NCI-H1694 treated with DMSO at 0.1 percent for 48 hours (cell line): ENCODE data around the gene CFAP210.

Experiments
- DNase-seq: peaks from one replicate; lab custom pipeline; 2025; lab: John Stamatoyannopoulos, UW

The CFAP210 gene

DNA sequence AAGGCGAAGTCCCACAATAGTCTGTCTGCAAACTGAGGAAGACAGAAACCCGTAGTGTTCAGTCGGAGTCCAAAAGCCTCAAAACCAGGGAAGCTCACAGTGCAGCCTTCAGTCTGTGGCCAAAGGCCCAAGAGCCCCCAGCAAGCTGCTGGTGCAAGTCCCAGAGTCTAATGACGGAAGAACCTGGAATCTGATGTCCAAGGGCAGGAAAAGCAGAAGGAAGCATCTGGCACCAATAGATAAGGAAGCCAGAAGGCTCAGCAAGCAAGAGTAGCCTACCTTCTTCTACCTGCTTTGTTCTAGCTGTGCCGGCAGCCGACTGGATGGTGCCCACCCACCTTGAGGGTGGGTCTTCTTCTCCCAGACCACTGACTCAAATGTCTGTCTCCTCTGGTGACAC, 21.8 kb downstream of the CFAP210 start:
- no peak for DNase-seq

DNA sequence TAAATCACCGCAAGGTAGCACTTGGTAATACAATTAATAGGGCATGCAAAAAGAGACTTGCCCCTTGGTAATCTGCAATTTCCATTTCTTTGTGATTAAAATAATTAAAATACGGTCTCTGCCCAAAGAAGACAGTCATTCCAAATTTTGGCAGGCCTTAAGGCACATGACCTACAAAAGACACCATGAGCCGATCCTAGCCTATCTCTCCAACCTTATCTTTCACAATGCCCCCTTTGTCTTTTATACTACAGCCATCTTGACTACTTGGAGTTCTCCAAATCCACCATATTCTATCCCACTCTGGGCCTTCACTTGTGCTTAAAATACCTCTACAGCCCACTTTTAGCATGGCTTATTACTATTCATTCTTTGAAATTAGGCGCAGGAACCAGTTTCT, 23.3 kb downstream of the CFAP210 start:
- no peak for DNase-seq

DNA sequence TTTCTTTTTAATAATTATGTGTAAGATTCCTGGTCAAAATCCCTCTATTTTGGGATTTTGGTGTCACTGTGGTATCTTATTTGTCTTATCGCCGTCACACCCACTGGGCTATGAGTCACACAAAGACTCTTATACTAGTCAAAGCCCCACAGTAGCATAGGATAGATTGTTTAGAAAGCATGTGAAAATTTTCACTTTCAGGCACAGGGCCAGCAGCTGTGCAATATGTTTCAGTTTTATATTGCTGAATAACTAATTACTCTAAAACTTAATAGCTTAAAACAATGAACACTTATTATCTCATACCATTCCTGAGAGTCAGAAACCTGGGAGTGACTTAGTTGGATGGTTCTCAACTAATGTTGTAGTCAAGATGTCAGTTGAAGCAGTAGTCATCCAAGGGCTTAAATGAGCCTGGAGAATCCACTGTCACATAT, 24.0 kb downstream of the CFAP210 start:
- DNase-seq = no peak

DNA sequence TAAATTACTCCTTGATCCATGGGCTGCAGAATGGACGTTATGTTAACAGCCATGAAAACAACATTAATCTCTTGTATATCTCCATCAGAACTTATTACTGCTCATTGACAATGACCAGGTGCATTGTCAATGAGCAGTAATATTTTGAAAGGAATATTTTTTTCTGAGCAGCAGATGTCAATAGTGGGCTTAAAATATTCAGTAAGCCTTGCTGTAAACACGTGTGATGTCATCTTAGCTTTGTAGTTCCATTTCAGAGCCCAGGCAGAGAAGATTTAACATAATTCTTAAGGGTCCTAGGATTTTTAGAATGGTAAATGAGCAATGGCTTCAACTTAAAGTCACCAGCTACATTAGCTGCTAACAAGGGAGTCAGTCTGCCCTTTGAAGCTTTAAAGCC, 26.6 kb downstream of the CFAP210 start:
- no peak for DNase-seq

DNA sequence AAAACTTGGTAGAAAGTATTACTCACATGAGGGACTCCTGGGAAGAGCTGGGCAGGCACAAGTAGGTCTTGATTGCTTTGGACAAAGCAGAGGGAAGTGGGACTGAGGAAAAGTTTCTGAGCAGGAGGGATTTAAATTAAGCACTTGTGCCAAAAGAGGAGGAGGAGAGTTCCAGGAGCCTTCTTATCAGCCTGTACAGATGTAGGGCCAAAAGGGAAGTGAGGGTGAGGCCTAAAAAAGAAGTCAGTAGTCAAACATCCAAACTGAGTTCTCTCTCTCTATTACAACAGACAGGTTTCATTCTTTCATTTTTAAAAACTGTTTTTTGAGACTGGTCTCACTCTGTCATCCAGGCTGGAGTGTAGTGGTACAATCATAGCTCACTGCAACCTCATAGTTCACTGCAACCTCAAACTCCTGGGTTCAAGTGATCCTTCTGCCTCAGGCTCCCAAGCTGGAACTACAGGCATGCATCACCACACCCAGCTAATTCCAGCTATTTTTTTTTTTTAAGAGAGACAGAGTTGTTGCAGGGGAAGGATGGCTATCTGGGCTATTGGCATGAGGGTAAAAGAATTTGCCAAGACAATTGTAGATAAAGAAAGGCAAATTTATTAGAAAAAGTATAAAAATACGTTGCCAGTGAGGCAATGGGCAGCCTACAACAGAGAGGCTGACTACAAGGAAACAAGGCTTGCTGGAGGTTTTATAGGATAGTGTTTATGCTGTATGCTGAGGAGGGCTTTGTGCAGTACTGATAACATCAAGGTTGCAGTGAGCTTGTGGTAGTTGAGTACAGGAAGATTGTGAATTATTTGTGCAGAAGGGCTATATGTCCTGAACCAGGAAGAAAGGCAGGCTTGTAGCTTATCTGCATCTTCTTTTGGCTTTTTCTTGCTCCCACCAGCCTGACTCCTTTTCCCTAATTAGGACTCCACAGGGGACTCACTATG, 29.0 kb downstream of the CFAP210 start:
- DNase-seq = no peak

DNA sequence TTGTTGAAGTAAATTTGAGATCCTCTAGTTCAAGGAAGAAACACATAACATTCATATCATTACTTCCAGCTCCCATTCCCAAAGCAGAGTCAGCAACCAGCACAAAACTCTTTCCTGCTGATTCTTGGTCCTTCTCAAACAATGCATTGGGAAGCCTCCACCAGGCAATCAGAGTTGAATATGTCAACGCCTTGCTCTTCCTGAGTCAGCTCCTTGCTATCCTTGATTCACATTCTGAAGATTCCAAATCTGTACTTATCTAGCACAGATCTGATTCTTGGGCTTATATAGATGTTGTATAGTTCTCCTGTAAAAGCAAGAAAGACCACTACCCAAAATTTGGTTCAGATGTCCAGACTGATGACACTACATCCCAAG, 29.6 kb downstream of the CFAP210 start:
- DNase-seq = no peak

DNA sequence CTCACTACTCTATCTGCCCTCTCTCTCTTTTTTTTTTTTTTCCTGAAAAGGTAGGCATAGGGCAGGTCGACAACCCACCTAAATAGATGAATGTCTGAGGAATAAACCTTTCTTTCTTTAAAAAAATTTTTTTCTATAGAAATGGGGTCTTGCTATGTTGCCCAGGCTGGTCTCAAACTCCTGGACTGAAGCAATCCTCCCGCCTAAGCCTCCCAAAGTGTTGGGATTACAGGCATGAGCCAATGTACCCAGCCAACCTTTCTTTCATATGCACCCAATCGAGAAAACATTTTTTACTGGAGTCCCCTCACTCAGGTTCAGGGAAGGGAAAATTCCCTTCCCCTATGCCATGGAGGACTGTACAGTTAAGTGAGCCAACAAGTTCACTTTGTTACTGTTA, 31.0 kb downstream of the CFAP210 start:
- DNase-seq = no peak

DNA sequence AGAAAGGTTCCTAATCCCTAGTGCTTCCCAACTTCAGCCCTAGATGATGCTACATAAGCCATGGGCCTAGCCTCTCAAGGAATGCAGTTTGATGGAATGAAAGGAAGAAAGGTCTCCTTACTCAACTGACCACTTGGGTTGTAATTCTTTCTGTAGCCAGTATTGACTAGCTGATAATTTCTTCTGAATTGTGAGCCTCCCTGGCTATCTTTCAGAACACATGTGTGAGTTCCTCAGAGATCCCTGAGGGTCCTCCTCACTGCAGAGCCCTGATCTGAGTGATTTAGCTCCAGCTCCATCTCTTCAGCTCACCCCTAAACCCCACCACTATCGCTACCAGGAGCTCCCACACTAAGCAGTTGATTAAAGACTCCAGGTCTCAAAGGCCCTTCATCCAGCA, 31.5 kb downstream of the CFAP210 start:
- DNase-seq = no peak

DNA sequence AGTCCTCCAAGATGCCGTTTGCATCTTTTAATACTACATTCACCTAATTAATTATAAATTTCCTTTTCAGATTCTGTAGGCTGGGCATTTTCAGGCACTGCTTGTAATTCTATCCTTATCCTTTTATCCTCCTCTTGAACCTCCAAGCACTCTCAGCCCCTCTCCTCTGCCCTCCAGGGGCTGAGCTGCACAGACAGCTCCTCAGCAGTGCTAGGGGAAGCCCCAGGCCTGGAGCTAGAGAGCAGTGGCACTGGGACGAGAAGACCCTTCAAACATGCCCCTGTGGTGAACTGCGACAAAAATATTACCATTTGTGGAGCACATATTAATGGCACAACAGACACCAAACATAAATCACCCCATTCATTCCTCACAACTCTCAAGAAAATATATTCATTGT, 32.9 kb downstream of the CFAP210 start:
- DNase-seq = no peak

DNA sequence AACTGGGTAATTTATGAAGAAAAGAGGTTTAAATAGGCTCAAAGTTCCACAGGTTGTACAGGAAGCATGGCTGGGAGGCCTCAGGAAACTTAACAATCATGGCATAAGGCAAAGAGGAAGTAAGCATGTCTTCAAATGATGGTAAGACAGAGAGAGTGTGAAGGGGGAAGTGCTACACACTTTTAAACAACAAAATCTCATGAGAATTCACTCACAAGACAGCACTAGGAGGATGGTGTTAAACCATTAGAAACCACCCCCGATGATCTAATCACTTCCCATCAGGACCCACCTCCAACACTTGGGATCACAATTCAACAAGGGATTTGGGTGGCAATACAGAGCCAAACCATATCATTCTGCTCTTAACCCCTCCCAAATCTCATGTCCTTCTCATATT, 34.9 kb downstream of the CFAP210 start:
- DNase-seq = no peak

DNA sequence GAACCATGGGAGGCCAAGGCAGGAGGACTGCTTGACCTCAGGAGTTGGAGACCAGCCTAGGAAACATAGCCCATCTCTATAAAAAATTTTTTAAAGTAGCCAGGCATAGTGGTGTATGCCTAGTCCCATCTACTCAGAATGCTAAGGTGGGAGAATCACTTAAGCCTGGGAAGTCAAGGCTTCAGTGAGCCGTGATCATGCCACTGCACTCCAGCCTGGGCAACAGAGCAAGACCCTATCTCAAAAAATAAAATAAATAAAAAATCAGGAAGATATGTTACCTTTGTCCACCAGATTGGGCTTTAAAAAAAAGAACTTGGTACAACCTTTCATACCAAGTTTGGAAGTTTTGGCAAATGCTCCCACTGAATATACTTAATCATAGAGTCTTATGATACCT, 35.3 kb downstream of the CFAP210 start:
- DNase-seq = no peak

DNA sequence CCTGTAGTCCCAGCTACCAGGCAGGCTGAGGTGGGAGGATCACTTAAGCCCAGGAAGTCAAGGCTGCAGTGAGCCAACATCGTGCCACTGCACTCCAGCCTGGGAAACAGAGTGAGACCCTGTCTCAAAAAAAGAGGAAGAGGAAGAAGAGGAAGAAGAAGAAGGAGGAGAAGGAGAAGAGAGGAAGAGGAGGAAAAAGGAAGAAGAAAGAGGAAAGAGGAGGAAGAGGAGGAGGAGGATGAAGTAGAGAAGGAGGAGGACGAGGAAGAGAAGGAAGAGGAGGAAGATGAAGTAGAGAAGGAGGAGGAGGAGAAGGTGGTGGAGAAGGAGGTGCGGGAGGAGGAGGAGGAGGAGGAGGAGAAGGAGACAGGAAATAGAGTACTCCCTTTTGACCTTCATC, 38.0 kb downstream of the CFAP210 start:
- DNase-seq = no peak

DNA sequence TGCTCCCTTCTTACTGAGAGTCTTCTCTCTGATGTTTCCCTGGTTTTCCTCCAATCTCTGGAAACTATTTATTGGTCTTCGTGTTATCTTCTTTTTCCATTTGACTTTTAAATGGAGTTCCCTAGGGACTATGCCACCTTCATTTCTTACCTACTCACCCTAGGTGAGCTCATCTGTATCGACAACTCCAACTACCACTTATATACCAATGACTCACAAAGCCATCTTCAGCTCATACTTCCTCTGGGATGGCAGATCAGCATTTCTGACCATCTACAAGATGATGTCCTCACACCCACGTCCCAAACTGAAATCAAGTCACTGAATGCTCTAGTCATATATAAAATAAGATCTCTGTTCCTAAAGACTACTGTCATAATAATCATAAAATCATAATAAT, 40.6 kb downstream of the CFAP210 start:
- DNase-seq = no peak

DNA sequence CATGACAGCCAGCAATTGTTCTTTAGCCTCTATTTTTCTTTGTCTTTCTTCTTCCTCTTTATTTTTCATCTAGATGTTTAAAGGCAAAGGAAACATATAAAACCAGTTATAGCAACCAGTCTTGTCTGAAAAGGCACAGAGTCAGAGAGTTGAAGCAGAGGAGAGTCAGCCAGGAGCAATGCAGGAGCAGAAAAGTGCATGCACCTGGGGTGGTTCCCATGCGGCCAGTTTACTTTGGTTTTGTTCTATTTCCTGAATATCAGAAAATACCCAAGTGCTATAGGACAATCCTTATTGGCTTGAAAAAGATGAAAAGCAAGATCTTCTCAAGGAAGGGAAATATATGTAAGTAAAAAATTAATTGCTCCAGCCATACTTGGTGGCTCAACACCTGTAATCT, 44.9 kb downstream of the CFAP210 start:
- DNase-seq = no peak

DNA sequence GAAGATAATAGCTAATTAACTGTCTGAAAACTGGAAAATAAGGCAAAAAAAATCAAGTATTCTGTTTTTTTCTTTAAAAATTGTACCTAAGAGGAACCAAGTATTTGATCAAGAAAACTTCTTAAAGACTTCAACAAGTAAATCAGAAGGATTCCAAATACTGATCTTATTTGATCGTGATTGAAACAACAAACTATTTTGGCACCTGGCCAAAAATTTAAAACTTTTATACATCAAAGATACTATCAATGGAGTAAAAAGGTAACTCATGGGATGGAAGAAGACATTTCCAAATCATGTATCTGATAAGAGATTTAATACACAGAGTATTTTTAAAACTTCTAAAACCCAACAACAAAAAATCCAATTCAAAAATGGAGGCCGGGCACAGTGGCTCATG, 46.7 kb downstream of the CFAP210 start:
- no peak for DNase-seq

DNA sequence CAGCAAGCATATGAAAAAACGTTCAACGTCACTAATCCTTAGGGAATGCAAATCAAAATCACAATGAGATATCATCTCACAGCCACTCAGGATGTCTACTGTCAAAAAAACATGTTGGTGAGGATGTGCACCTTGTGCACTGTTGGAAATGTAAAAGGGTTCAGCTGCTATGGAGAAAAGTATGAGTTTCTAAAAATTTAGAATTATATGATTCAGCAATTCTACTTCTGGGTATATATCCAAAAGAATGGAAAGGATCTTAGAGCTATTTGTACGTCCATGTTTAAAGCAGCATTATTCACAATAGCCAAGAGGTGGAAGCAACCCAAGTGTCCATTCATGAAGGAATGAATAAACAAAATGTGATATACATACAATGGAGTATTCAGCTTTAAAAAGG, 50.0 kb downstream of the CFAP210 start:
- no peak for DNase-seq

DNA sequence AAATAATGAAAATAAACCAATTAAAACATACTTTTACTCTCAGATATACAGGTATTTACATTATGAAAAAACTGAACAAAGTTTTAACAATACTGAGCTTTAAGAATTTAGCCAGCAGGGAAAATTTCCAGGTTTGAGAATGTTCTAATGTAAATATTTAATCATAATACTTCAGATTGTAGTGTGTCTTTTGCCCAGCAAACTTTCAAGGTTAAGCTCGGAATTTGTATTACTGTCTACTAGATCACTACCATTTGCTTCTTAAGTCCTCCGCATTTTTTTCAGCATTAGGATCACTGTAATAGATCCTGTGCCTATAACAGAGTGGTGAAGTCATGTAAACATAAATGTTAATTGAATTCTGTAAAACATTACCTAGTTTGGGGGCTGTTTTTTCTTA, 52.7 kb downstream of the CFAP210 start:
- DNase-seq = no peak

DNA sequence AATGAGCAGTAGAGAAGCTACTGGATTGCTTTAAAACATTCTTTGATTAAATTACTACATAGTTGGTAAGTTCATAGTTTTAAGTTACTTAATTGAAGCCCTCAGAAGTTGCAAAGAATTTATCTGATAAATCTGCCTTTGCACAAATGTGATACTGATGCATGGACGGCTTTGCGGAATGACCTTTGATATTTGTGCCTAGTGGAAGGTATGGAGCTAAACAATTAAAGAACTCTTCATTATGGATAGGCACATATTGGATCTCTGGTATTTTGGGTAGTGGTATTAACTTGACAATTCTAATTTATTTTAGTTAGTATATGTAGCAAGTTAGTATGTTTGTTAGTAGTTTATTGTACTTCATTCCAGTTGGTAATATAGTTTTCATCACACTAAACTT, 54.1 kb downstream of the CFAP210 start:
- no peak for DNase-seq

DNA sequence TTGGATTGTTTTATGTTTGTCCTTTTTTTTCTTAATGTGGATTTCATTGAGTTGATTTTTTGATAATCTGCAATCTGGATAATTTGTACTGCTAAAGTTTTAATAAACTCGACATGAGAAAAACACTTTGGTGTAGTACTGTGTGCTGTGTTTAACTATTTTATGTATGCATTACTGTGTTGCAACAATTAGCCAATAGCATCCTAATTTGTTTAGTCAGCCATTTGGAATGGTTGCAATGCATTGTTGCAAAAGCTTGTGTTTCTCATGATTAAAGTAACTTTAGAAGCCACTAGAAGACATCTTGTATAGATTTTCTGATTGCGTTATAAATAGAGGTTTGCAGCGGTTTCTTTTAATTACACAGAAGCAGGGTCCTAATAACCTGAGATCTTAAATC, 56.6 kb downstream of the CFAP210 start:
- no peak for DNase-seq

DNA sequence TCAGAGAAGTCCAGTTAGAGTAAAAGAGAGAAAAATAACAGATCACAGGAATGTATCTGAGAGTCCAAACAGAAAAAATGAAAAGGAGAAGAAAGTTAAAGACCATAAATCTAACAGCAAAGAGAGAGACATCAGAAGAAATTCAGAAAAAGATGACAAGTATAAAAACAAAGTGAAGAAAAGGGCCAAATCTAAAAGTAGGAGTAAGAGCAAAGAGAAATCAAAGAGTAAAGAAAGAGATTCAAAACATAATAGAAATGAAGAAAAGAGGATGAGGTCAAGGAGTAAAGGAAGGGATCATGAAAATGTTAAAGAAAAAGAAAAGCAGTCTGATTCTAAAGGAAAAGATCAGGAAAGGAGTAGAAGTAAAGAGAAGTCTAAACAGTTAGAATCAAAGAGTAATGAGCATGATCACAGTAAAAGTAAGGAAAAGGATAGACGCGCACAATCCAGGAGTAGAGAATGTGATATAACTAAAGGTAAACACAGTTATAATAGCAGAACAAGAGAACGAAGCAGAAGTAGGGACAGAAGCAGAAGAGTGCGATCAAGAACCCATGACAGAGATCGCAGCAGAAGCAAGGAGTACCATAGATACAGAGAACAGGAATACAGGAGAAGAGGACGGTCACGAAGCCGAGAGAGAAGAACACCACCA, 57.6 kb downstream of the CFAP210 start:
- no peak for DNase-seq

DNA sequence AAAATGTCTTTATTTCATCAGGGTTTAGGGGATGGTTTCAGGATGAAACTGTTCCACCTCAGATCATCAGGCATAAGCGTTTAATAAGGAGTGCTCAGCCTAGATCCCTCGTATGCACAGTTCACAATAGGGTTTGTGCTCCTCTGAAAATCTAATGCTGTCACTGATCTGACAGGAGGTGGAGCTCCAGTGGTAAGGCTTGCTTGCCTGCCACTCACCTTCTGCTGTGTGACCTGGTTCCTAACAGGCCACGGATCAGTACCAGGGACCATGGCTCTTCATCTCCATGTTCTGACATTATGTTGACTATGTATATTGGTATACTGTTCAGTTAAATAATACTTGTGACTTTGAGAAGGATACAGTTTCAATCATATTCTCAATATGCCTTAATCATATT, 68.4 kb downstream of the CFAP210 start:
- no peak for DNase-seq

DNA sequence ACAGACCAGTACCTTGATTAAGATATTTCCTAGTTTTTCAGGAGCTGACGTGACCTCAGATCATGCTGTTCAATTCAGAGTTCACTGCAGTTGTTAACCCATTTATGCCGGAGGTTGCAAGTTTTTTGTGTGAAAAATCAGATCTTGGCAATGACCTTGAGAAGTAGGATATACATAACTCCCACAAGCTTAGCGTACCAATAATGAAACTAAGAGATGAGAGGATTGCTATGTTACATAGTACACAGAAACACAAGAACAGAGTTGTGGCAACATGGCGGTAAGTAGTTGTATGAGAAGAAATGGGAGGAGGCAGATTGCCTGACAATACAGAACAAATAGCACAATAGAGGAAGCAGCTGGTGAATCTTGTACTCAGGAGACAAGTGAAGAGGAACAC, 71.0 kb downstream of the CFAP210 start:
- no peak for DNase-seq

DNA sequence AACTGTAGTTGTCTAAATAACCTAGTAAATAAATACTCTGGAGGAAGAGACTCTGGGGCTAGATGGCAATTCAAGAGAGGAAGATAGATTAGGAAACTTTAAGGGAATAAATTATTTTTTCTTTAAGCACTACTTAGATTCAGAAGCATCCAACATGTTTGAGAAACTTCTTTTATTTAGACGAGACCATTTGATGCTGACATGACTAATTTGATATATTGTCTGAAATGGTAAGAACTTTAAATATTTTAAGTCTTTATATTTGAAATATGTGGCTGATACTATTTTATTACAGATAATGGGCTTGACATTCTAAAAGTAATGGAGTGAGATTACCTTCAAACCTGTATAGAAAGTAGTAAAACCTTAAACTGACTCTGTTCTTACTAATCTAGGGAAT, 73.7 kb downstream of the CFAP210 start:
- DNase-seq = no peak

DNA sequence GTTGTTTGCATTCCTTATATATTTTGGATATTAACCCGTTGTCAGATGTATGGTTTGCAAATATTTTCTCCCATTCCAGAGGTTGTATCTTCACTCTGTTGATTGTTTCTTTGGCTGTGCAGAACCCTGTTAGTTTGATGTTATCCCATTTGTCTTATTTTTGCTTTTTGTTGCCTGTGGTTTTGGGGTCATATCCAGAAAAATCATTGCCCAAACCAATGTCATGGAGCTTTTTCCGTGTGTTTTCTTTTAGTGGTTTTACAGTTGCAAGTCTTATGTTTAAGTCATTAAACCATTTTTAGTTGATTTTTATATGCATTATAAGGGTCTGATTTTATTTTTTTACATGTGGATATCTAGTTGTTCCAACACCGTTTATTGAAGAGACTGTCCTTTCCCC, 74.3 kb downstream of the CFAP210 start:
- no peak for DNase-seq
